Hepatocyte (in vitro differentiated cells): ENCODE data around the gene ZIC5. TPM values are rescaled to one million over a fixed set of nuclear protein-coding genes. Genes with fewer than 3 reads are reported as not detected.

Experiments used
- DNase-seq: peaks from one replicate; pipeline ENCODE4 v3.0.0-alpha.2; 2016; ENCODE audit warnings: low spot score
- H2AFZ ChIP-seq: fragments of 200-600 bp; sonication (generic); 2 replicates; pipeline ENCODE4 v1.6.0; 2016; ENCODE audit warnings: antibody characterized with exemption, mild to moderate bottlenecking
- H3K27ac ChIP-seq: fragments of 200-600 bp; sonication (generic); 2 replicates; pipeline ENCODE4 v1.5.1; 2016; ENCODE audit warnings: mild to moderate bottlenecking
- H3K27me3 ChIP-seq: fragments of 200-600 bp; sonication (generic); 2 replicates; pipeline ENCODE4 v1.6.1; 2016
- H3K36me3 ChIP-seq: fragments of 200-600 bp; sonication (generic); replicated peaks from 2 replicates; pipeline ENCODE4 v1.5.1; 2016; ENCODE audit warnings: low read depth; ENCODE audit not compliant: insufficient read depth
- H3K4me1 ChIP-seq: fragments of 200-600 bp; sonication (generic); 2 replicates; pipeline ENCODE4 v1.5.1; 2016; ENCODE audit warnings: mild to moderate bottlenecking, moderate library complexity; ENCODE audit not compliant: insufficient read depth
- H3K4me2 ChIP-seq: fragments of 200-600 bp; sonication (generic); 2 replicates; pipeline ENCODE4 v1.6.0; 2016
- H3K4me3 ChIP-seq: fragments of 200-600 bp; sonication (generic); 2 replicates; pipeline ENCODE4 v1.5.1; 2016; ENCODE audit warnings: mild to moderate bottlenecking
- H3K79me2 ChIP-seq: fragments of 200-600 bp; sonication (generic); 2 replicates; pipeline ENCODE4 v1.6.0; 2017; ENCODE audit warnings: mild to moderate bottlenecking
- H3K9me2 ChIP-seq: fragments of 200-600 bp; sonication (generic); replicated peaks from 2 replicates; pipeline ENCODE4 v1.6.0; 2017; ENCODE audit warnings: mild to moderate bottlenecking; ENCODE audit not compliant: insufficient read depth
- H3K9me3 ChIP-seq: fragments of 200-600 bp; sonication (generic); 2 replicates; pipeline ENCODE4 v1.5.1; 2016; ENCODE audit warnings: low read depth, mild to moderate bottlenecking
- H4K20me1 ChIP-seq: fragments of 200-600 bp; sonication (generic); 2 replicates; pipeline ENCODE4 v1.6.0; 2016; ENCODE audit warnings: mild to moderate bottlenecking; ENCODE audit not compliant: insufficient read depth, poor library complexity, severe bottlenecking
- EZH2 ChIP-seq: fragments of 200-600 bp; sonication (generic); IDR thresholded peaks from 2 replicates; pipeline ENCODE4 v1.6.1; 2016; ENCODE audit warnings: antibody characterized with exemption, mild to moderate bottlenecking, borderline replicate concordance
- EZH2phosphoT487 ChIP-seq: fragments of 200-600 bp; sonication (generic); IDR thresholded peaks from one replicate; pipeline ENCODE4 v1.6.1; 2018; ENCODE audit warnings: antibody characterized with exemption, mild to moderate bottlenecking, low read depth, moderate library complexity; ENCODE audit not compliant: unreplicated experiment, severe bottlenecking
- WGBS: methylation state at CpG from one replicate; pipeline ENCODE4 v1.1.6; 2016; ENCODE audit warnings: low lambda C conversion rate; ENCODE audit errors: missing lambda C conversion rate; 5-methylcytosine and 5-hydroxymethylcytosine counted together
- polyA plus RNA-seq: library from polyadenylated mRNA; unstranded; fragments of >200 nt; fragmentation: Nextera tagmentation; extraction: Ambion mirVana; gene quantifications from 2 replicates; pipeline ENCODE4 v1.2.1, GENCODE V29; 2016
- total RNA-seq: library from RNA; depleted of rRNA; stranded (reverse); fragments of >200 nt; gene quantifications from 2 replicates; pipeline ENCODE4 v1.2.3, GENCODE V29; 2014
- TF ChIP-seq, protein P1 (sequence below): fragments of 200-600 bp; sonication (generic); IDR thresholded peaks from 2 replicates; pipeline ENCODE4 v1.5.1; 2016; ENCODE audit warnings: antibody characterized with exemption, mild to moderate bottlenecking; ENCODE audit not compliant: poor library complexity

Gene ZIC5
- total and polyA plus RNA-seq, 2 experiments from 2014 or later = 0.13 TPM; not detected in 1

DNA sequence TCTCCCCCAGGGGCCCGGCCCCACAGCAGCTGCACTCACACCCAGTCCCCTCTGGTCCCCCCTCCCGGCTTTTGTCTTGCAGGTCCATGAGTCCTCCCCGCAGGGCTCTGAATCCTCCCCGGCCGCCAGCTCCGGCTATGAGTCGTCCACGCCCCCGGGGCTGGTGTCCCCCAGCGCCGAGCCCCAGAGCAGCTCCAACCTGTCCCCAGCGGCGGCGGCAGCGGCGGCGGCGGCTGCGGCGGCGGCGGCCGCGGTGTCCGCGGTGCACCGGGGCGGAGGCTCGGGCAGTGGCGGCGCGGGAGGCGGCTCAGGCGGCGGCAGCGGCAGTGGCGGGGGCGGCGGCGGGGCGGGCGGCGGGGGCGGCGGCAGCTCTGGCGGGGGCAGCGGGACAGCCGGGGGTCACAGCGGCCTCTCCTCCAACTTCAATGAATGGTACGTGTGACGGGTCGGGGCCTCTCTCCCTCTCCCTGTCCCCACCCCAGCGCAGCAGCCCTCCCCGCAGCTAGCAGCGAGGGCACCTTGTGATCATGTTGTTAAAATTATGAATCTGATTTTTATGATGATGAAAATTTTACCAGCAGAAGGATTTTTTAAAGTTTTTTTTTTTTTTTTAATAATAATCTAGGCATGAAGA, 13.8 kb upstream of the ZIC5 start:
- TF ChIP-seq EZH2 = no peak
- TF ChIP-seq EZH2phosphoT487 = no peak
- TF ChIP-seq, protein P1, sequence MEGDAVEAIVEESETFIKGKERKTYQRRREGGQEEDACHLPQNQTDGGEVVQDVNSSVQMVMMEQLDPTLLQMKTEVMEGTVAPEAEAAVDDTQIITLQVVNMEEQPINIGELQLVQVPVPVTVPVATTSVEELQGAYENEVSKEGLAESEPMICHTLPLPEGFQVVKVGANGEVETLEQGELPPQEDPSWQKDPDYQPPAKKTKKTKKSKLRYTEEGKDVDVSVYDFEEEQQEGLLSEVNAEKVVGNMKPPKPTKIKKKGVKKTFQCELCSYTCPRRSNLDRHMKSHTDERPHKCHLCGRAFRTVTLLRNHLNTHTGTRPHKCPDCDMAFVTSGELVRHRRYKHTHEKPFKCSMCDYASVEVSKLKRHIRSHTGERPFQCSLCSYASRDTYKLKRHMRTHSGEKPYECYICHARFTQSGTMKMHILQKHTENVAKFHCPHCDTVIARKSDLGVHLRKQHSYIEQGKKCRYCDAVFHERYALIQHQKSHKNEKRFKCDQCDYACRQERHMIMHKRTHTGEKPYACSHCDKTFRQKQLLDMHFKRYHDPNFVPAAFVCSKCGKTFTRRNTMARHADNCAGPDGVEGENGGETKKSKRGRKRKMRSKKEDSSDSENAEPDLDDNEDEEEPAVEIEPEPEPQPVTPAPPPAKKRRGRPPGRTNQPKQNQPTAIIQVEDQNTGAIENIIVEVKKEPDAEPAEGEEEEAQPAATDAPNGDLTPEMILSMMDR = no peak
- no peaks in the 10 kb centered on the region for H3K36me3 ChIP-seq
- peak overlapping the region; percentile 63 for H2AFZ ChIP-seq
- peaks cover 88% of the 10 kb centered on the region for H3K27me3 ChIP-seq
- no peak overlapping the region for H3K27ac ChIP-seq
- H4K20me1 ChIP-seq = no peaks in the 10 kb centered on the region
- no peaks in the 10 kb centered on the region for H3K79me2 ChIP-seq
- H3K9me3 ChIP-seq = no peaks in the 10 kb centered on the region
- peak; percentile 22 for DNase-seq
- H3K4me3 ChIP-seq = no peak overlapping the region
- WGBS = under 1% methylated on average over 23 of the region's 55 CpGs
- H3K4me1 ChIP-seq = peaks cover 6% of the 10 kb centered on the region
- peak overlapping the region; percentile 37 for H3K4me2 ChIP-seq
- H3K9me2 ChIP-seq = no peaks in the 10 kb centered on the region

DNA sequence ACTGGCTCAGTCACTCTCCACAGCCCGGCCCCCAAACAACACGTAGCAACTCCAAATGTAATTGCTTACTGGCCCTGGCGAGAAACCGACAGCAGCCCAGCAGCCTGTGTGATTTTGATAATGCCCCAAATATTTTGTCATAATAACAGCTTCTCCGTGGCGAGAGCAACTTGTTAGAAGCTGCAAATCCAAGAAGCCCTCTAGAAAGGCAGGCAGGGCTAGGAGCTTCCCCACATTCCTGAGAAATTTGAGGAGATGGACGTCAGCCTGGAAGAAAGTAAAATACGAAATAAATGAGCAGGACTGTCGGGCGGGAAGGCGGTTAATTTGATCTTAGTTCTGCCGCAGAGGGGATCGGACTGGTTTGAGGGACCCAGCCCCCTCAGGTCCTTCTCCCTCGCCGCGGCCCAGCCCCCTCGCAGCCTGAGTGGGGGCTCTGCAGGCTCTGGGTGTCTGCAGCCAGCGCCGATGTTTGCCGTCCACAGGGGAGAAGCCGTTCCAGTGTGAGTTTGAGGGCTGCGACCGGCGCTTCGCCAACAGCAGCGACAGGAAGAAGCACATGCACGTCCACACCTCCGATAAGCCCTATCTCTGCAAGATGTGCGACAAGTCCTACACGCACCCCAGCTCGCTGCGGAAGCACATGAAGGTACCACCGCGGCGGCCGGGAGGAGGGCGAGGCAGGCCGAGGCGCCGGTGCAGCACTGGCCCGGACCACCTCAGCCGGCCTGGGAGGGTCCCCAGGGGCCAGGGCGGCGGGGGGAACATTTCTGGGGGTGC, 13.1 kb upstream of the ZIC5 start:
- peak; percentile 100 for TF ChIP-seq EZH2
- TF ChIP-seq EZH2phosphoT487 = peak; percentile 88
- TF ChIP-seq, protein P1 = no peak
- H3K9me2 ChIP-seq = no peaks in the 10 kb centered on the region
- H3K9me3 ChIP-seq = no peaks in the 10 kb centered on the region
- H3K4me2 ChIP-seq = peak overlapping the region; percentile 37
- no peaks in the 10 kb centered on the region for H4K20me1 ChIP-seq
- 4% methylated on average over 40 of the region's 44 CpGs for WGBS
- H3K79me2 ChIP-seq = no peaks in the 10 kb centered on the region
- H3K4me3 ChIP-seq = no peak overlapping the region
- H3K27me3 ChIP-seq = peaks cover 88% of the 10 kb centered on the region
- no peak overlapping the region for H3K27ac ChIP-seq
- peak; percentile 14 for DNase-seq
- H3K36me3 ChIP-seq = no peaks in the 10 kb centered on the region
- peaks cover 12% of the 10 kb centered on the region for H3K4me1 ChIP-seq
- peak overlapping the region; percentile 63 for H2AFZ ChIP-seq

DNA sequence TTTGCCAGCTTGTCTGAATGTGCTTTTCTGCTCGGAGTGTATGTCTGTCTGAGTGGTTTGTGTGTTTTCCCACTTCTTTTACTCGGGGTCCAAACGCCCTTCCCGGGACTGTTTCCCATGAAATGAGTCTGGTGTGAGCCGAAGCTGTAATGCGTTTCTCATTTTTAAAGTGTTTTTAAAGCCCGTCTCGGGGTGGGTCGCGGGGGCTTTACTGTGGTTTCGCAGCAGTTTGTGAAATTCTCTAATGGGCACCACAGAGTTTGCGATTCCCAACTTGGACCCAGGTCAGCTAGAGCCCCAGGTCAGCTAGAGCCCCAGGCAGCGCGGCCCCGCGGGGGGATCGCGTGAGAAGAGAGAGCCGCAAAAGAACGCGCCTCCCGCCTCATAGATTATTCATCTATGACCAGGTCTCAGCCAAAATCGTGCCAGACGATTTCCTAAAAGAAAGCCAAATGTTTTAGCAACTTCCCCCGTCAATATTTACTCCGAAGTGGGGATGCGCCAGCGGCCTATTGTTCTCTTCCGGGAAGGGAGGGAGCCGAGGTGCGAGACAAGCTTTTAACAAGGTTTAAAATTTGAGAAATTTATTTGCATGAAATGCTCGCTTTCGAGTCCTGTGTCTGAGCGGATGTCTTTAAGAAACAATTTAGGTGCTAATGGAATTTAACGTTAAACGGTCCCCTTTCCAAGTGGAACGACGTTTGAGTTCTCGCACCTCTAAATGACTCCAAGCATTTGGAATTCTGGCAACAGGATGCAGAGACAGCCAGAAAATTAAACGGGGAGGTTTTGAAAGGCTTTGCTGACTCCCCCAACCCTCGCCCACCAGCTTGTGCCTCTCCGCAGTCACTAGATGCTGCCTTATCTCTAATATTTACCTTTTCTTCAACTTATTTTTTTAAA, 12.2 kb upstream of the ZIC5 start:
- Histone ChIP-seq H4K20me1 (no peaks in the 10 kb centered on the region), H3K27me3 (peaks cover 88% of the 10 kb centered on the region), H2AFZ (no peak overlapping the region), H3K9me3 (no peaks in the 10 kb centered on the region), H3K79me2 (no peaks in the 10 kb centered on the region), H3K4me3 (no peak overlapping the region), H3K4me1 (peaks cover 15% of the 10 kb centered on the region), H3K36me3 (no peaks in the 10 kb centered on the region), H3K27ac (no peak overlapping the region), H3K4me2 (no peak overlapping the region), H3K9me2 (no peaks in the 10 kb centered on the region)
- 4% methylated on average over 42 of the region's 42 CpGs for WGBS
- TF ChIP-seq, protein P1 = no peak
- peak; percentile 5 for TF ChIP-seq EZH2
- peak; percentile 20 for TF ChIP-seq EZH2phosphoT487
- peak; percentile 11 for DNase-seq
